GM06990 (cell line): ENCODE data around the gene HEPACAM.

ENCODE experiments used
- DNase-seq: peaks from one replicate; pipeline ENCODE4 v3.0.0-alpha.2; 2011; ENCODE audit not compliant: insufficient read length; ENCODE audit errors: extremely low read depth
- H3K27me3 ChIP-seq: replicated peaks from 2 replicates; pipeline ENCODE4 v1.6.0; 2011; ENCODE audit warnings: low read length; ENCODE audit not compliant: control insufficient read depth, insufficient read depth
- H3K36me3 ChIP-seq: 2 replicates; pipeline ENCODE4 v1.5.1; 2011; ENCODE audit warnings: low read length; ENCODE audit not compliant: control insufficient read depth, insufficient read depth
- H3K4me3 ChIP-seq: replicated peaks from 2 replicates; pipeline ENCODE4 v1.5.1; 2011; ENCODE audit warnings: low read depth, mild to moderate bottlenecking, control low read depth, low read length
- CTCF ChIP-seq: IDR thresholded peaks from 2 replicates; pipeline ENCODE4 v1.5.1; 2011; ENCODE audit warnings: low read length, control low read depth, mild to moderate bottlenecking, inconsistent platforms; ENCODE audit not compliant: insufficient read depth, poor library complexity, severe bottlenecking

Gene HEPACAM

GRCh38 chr11:124955035-124955434 lies 19.2 kb upstream of the HEPACAM start:
- no peak for TF ChIP-seq CTCF
- H3K4me3 ChIP-seq = no peak overlapping the region
- H3K36me3 ChIP-seq = no peaks in the 10 kb centered on the region
- DNase-seq = no peak
- H3K27me3 ChIP-seq = no peaks in the 10 kb centered on the region

- no peak for TF ChIP-seq CTCF
- no peaks in the 10 kb centered on the region for H3K36me3 ChIP-seq
- H3K4me3 ChIP-seq = peak overlapping the region; percentile 76
- DNase-seq = no peak
- H3K27me3 ChIP-seq = no peaks in the 10 kb centered on the region
These were observed 18.7 kb upstream of the HEPACAM start for GRCh38 chr11:124954590-124954955.

GRCh38 chr11:124953753-124954589 lies 18.1 kb upstream of the HEPACAM start, which contains the start of gene CCDC15:
CCDC15 (plus strand) TSS chr11:124954202; CDS start chr11:124954733, 531 bp downstream.
- no peaks in the 10 kb centered on the region for H3K36me3 ChIP-seq
- TF ChIP-seq CTCF = no peak
- H3K27me3 ChIP-seq = no peaks in the 10 kb centered on the region
- peak within 1 kb of the TSS; percentile 76 for H3K4me3 ChIP-seq
- DNase-seq = peak; percentile 94

GRCh38 chr11:124951341-124951740 lies 15.5 kb upstream of the HEPACAM start:
- H3K27me3 ChIP-seq = no peaks in the 10 kb centered on the region

GRCh38 chr11:124950601-124951330 lies 14.9 kb upstream of the HEPACAM start:
- no peaks in the 10 kb centered on the region for H3K27me3 ChIP-seq
- H3K36me3 ChIP-seq = no peaks in the 10 kb centered on the region
- DNase-seq = no peak
- H3K4me3 ChIP-seq = no peak overlapping the region
- no peak for TF ChIP-seq CTCF

More at GRCh38 chr11:124951341-124951740, 15.5 kb upstream of the HEPACAM start:
- DNase-seq = no peak
- H3K36me3 ChIP-seq = no peaks in the 10 kb centered on the region
- no peak for TF ChIP-seq CTCF
- H3K4me3 ChIP-seq = no peak overlapping the region
